Fibroblast of skin of left quadriceps (primary cell): ENCODE data around the gene DCDC2.
"Not testable (repeated sequence)": the region's sequence is repeated elsewhere in the genome, so short reads cannot be mapped to it uniquely, and the experiment has no call there.

Experiments
- DNase-seq, 2 experiments: peaks; one replicate each; pipeline ENCODE4 v3.0.0-alpha.2; 2013; ENCODE audit warnings: low read depth in 2 of 2

The DCDC2 gene

DNA sequence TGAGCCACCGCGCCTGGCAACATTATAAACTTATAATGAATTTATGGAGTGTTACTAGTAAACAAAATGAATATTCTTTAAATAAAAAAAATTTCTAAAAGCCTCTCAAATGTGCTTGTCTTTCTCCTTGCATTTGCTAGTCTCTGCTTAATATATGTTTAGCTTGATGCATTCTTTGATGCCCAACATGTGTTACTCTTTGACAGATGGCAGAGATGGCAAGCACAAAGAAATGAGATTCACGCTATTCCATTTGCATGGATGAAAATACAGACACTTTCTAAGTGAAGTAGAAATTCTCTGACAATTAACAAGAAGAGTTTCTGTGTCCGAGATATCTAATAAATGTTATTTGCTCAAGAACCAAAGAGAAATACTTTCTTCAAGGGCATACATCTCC is 30.1 kb downstream of the DCDC2 start:
- no peak for DNase-seq

- no peak for DNase-seq
These were observed 31.9 kb downstream of the DCDC2 start for GRCh38 chr6:24325978-24326377.

GRCh38 chr6:24324617-24325016 is 33.2 kb downstream of the DCDC2 start:
- no peak for DNase-seq

- DNase-seq: no peak
These were observed 34.1 kb downstream of the DCDC2 start for GRCh38 chr6:24323632-24324337.

DNA sequence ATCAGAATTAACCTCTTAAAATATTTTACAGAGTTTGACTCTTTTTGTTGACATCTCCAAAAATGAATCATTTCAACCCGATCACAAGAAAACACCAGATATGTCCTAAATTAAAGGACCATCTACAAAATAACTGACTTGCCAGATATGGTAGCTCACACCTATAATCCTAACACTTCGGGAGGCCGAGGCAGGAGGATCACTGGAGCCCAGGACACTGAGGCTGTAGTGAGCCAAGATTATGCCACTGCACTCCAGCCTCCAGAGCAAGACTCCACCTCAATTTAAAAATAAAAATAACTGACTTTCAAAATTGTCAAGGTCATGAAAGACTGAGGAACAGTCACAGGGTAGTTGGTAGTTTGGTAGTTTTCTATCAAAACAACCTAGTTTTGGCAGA is 34.9 kb downstream of the DCDC2 start:
- no peak for DNase-seq

- not testable (repeated sequence) for DNase-seq
These were observed 35.4 kb downstream of the DCDC2 start for GRCh38 chr6:24322446-24322845.

DNA sequence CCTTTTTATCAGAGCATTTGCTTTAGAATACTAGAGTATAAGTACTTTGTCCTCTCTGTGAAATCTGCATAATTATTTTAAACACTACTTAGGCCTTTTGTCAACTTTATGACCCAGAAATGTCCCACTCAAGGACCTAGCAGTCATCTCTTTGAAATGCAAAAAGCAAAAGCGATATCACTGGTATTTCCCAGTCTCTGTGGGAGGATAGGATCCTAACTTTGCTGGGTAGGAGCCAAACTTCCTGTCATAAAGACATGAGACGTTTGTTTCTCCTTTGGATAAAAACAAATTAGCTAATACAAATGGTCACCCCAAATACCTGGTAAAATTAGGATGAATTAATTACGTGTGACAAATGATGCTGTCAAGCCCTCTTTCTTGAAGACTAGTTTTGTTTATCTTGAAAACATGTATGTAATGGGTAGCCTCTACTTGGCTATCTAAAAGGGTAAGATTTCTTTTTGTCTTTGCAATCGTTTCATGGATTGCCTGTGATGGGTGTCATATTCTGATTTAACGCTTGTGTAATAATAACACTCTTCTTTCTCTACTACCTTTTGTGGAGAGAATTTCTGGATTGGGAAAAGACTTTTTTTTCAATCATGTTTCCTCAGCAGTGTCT is 36.2 kb downstream of the DCDC2 start:
- DNase-seq: no peak

- no peak for DNase-seq
These were observed 44.4 kb downstream of the DCDC2 start for GRCh38 chr6:24313251-24314141.

- DNase-seq: not testable (repeated sequence)
These were observed 46.1 kb downstream of the DCDC2 start for GRCh38 chr6:24311775-24312174.

GRCh38 chr6:24307881-24308280 is 50.0 kb downstream of the DCDC2 start:
- DNase-seq: no peak

DNA sequence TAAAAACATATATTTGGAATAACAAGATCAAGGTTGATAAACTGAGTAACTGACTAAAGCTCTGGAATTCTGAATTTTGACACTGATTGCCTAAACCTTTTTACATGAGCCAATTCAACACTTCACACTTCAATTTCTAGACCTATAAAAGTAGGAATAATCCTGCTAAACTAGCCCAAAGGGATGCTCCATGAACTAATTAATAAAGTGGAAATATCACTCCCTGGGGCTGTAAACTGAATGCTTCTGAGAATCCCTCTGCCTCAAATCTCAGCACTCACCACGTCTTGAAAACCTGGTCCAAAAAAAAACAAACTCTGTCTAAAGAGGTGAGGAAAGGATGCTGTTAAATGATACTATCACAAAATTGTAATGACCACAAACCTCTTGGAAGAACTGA is 50.9 kb downstream of the DCDC2 start:
- no peak for DNase-seq

GRCh38 chr6:24306038-24306437 is 51.8 kb downstream of the DCDC2 start:
- DNase-seq: no peak

DNA sequence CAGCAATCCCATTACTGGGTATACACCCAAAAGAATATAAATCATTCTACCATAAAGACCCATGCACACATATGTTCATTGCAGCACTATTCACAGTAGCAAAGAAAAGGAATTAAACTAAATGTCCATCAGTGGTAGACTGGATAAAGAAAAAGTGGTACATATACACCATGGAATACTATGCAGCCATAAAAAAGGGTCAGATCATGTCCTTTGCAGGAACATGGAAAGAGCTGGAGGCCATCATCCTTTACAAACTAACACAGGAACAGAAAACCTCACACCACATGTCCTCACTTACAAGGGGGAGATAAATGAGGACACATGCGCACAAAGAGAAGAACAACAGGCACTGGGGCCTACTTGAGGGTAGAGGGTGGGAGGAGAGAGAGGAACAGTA is 60.9 kb downstream of the DCDC2 start:
- no peak for DNase-seq

DNA sequence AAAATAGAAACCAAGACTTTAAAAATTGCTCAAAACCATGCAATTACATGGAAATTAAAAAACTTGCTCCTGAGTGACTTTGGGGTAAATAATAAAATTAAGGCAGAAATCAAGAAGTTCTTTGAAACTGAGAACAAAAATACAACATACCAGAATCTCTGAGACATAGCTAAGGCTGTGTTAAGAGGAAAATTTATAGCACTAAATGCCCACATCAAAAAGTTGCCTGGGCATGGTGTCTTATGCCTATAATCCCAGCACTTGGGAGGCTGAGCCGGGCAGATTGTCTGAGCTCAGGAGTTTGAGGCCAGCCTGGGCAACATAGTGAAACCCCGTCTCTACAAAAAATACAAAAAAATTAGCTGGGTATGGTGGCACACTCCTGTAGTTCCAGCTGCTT is 64.0 kb downstream of the DCDC2 start:
- DNase-seq: not testable (repeated sequence)

- no peak for DNase-seq
These were observed 70.6 kb downstream of the DCDC2 start for GRCh38 chr6:24287239-24287638.

DNA sequence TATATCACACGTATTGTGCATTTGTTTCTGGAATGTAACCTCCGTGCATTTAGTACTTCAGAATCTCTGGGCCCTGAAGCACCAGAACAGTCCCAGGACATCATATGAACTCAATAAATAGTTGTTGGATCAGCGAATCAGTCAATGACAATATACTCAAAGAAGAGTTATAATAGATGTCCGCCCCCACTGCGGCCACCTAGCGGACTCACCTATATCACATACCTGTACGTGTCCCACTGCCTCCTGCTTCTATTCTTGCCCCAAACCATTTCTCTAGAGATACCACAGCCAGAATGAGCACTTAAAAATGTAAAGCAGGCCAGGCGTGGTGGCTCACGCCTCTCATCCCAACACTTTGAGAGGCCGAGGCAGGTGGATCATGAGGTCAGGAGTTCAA is 73.9 kb downstream of the DCDC2 start:
- no peak for DNase-seq

DNA sequence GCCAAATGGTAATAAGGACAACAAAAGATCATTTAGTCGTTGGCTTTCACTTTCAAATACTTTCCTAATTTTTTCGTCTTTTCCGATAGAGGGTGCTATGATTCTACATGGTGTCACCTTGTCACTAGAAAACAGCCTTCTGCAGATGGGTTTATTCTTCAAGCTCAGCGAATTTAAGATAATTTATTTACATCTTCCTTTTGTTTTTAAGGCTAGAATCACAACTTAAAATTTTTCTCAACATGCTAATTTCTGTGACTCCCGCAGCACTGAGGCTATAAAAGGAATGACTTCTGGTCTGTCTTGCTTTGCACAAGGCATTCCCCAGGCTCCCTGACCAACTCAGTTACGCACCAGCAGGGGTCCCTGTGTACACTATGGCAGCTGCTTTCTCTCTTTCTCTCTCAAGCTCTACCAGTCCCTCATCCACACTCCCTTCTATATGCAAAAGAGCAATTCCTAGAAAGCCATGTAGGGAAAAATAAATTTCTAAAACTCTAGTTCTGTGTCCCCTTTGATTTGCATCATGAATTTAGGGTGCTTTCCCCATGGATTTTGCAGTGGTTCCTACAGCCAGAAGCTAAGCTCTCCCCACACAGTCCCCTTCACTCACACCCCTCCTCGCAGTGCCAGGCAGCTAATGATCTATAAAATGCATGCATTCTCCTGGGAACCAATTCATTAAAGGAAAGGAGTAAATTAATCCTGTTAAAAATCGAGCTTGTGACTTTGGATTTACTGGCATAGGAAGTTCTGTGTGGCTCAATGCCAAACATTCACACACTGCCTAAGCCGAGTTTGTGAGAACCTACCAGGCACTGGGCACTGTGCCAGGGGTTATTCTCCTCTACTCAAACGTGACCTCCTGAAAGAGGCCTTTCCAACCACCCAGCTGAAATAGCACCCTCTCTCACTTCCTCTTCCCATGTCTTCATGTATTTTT is 74.5 kb downstream of the DCDC2 start:
- peak in 1 of 2 experiments; percentile 6 for DNase-seq

DNA sequence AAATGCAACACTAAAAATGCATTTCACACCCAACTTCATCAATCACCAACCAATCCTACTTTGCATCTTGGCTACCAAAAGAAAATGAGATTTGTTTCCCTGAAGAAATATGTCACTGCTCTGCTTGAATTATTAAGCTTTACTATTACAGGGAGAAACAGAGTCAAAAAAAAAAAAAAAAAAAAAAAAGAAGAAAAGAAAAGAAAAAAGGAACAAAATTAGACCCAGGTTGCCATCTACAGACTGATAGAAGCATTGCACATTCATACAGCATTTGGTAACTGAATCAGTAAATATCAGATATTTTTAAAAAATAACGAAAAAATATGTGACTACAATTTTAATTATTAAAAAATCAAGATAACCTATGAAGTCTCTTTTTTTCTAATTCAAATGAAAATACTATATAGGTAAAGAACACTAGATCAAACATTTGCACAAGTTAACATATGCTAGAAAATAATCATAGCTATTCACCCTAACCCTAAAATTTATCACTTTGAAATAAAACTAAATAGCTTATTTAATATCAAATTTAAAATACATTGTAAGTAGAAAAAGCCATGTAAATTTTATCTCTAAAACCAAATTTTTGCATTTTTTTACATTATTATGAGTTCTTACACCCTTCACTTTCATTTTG is 83.3 kb downstream of the DCDC2 start:
- no peak for DNase-seq

DNA sequence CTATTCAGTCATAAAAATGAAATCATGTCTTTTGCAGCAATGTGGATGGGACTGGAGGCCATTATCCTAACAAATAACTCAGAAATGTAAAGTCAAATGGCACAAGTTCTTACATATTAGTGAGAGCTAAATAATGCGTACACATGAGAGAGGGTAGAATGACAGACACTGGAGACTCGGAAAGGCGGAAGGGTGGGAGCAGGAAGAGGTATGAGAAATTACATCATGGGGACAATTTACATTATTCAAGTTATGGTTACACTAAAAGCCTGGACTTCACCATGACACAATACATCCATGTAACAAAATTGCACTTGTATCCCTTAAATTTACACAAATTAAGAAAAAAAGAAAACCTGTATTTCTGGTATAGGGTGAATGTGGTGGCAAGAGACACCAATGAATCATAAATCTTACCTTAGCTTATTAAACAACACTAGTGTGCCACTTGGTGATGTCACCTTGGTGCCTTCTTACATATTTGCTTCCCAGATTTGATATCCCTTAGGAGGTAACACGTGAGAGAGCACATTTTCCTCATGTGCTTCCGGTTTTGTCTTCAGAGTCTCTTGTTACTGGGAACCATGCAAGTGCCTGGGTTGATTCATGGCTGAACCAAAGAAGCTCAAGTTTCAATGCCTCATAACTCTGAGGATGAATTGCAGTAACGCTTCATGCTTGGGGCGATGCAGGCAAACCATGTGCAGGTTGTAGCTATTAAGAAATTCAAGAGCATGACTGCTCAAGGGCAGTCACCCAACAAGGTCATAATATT is 84.6 kb downstream of the DCDC2 start:
- DNase-seq: no peak

DNA sequence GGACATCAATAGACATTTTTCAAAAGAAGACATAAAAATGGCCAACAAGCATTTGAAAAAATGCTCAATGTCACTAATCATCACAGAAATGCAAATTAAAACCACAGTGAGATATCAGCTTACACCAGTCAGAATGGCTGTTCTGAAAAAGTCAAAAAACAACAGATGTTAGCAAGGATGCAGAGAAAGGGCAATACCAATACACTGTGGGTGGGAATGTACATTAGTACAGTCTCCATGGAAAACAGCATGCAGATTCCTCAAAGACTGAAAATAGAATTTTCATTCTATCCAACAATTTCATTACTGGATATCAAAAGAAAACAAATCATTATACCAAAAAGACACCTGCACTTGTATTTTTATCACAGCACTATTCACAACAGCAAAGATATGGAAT is 85.3 kb downstream of the DCDC2 start:
- no peak for DNase-seq
